ENCODE data around the gene AUTS2.

The AUTS2 gene

DNA sequence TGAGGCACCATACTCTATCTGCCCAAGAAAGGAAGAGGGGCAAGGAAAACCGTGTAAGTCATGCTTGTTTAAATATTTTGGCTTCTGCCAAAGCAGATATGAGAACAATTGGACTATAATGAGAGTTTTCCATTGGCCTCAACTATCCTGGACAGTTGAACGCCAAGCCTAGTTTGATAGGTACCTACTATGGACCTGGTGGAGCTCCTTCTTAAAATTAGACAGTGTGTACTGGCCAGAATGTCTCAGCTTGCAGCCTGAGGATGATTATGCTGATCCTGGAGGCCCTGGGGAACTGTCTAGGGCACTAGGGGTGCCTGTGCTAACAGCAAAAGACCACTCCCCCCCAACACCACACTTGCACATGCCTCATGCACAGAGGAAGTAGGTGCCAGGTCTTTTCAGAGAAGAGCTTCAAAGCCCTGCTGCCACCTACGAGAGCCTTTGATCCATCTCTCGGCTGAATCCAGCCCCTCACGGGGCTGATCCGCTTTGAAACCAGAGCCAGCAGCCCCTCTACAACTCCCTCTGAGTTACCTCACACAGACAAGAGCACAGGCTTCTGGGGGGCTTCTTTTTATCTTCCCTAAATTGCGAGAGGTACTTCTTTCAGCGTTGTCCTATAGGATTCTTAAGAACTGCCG, 1059.8 kb downstream of the AUTS2 start:
- no peak for DNase-seq

DNA sequence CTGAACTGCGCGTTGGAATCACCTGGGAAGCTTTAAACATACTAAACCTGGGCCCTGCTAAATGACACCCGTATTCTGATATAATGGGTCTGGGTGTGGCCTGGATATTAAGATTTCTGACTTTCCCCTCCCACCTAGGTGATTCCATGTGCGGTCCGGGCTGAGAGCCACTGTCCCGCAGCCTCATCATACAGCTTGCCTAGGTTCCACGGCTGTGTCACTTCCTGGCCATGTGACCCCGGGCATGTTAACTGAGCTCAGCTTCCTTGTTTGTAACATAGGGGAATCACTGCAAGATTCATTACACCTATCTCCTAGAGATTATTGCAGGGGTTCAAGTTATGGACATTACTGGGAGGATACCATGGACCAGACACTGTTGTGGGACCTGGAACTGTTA, 1061.0 kb downstream of the AUTS2 start:
- no peak for DNase-seq

DNA sequence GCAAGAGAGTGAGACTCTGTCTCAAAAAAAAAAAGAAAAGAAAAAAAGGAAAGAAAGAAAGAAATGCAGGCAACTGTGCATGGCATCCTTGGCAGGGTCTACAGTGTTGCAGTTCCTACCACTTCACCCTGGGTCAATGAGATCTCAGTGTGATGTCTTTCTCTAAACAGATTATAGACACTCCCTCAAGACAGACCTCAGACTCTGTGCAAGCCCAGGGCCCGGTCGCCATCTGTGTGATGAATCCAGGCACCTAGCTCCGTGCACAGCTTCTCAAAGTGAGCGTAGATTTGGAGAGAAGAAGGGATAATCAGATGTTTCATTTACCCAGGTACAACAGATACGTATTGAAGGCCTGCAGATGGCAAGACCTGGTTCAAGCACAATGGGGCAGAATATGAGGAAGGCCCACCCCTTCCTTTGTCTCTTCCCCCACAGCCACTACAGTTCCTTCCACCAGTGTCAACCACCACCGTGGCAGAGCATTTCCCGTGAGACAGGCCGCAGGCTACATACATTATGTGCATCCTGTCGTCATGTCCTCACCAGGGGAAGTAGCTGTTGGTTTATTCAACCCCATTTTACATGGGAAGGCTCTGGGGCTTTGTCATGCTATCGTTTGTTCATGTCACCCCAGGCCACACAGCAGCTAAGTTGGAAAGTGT, 1062.0 kb downstream of the AUTS2 start:
- DNase-seq = peak in 3 of 5 donors; percentile 19 to 43 (median 21)

DNA sequence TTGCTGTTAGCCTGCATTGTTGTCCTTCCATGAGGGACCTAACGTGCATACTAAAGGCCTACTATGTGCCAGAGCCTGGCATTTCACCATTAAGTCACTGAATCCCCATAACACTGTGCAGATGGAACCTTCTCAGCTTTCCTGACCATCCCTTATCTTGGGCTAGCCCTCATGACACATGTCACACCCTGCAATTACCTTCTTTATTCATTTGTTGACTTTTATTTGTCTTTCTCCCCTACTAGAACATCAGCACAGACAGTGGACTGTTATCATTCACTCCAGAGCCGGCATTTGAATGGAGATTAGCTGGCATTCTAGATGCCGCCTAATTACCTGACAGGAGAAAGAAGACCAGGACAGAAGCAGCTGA, 1062.5 kb downstream of the AUTS2 start:
- DNase-seq = no peak

DNA sequence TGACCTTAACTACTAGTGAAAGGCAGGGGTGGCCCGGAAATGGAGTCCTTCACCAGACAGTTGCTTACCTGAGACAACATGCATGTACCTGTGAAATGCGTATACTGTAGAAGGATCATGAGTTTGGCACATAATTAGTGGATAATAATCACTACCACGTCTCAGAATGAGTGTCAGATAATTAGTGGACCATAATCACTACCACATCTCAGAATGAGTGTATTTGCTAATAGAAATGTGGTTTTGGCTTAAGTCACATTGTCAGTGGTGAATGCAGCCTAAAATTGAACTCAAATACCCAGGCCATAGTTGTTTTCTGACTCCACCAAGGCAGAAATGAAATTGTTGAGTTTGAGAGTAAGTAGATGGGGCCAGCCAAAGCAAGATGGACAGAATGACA, 1065.4 kb downstream of the AUTS2 start:
- no peak for DNase-seq

DNA sequence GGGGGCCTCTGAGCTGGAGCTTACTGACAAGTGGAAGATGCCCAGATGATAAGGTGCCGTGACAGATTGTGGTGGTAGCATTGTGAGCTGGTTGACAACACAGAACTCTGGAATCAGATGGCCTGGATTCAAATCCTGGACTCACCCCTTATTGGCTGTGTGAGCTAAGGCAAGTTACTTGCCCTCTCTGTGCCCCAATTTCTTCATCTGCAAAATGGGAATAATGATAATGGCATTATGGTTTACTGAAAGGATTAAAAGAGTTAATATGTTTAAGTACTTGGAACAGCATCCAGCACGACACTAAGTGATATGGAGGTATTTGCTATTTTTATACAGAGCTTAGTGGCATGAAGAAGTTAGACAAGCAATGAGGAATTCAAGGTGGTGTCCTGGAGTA, 1067.7 kb downstream of the AUTS2 start:
- DNase-seq = no peak

DNA sequence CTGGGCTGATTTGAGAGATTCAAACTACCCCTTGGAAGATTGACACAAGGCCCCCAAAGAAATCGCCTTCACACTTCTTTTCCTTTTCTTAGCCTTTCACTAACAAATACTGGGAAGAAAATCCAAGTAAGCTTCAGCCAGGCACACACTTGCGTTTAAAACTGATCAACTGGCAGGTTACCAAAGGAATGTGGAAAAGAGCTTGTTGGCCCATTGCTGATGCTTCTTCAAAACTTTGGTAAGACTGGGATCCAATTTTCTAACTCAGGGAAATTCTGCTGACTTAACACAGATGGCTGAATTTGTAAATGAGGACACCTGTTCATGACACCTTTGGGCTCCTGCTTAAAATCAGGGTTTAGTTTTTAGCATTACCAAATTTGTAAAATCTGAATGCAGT, 1069.1 kb downstream of the AUTS2 start:
- no peak for DNase-seq

DNA sequence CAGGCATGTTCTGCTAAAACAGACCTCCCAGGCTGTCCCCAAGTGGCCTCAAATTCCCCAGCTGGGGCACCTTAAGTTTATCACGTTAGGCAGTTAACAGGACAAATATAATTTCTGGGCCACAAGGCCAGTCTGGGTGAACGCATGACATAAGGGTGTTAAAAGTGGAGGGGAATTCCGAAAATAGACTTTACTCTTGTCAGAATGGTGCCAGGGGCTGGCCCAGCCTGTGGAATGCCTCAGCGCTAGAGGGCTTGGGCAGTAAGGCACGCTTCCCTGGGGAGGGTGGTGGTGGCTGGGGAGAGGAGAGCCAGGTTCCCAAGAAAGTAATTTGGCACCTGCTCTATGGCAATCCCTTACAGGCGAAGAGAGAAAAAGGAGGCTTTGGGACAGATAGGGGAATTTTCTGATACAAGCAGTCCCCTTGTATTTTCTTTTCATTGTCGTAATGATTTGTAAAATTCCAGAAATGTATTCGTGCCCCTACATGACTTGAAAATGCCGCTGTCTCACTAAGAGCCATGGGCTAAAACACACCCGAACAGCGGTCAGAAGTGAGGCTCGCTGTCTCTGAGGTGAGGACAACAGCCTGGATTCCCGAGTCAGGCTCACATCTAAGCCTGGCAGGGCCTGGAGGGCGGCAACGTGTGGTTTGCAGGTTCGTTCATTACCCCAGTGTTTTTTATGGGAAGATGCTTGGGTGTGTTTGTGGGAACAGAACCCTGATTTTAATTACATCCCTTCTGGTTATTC, 1070.5 kb downstream of the AUTS2 start:
- no peak for DNase-seq

DNA sequence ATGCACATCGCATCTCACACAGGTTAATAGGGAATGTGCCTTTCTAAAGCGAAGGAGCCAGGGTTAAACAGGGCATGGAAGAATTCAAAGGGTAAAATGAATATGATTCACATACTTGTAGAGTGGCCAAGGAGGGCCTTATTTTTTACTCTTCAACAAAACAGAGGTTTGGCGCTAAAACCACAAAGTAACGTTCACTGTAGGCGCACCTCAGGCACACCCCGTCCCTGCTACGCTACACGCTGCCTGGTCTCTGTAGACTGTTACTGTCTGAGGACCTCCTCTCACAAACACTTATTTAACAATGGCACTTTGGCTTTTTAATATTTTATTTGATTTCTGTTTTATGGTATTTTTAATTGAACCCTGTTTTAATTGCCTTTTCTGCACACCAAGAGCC, 1071.6 kb downstream of the AUTS2 start:
- no peak for DNase-seq

DNA sequence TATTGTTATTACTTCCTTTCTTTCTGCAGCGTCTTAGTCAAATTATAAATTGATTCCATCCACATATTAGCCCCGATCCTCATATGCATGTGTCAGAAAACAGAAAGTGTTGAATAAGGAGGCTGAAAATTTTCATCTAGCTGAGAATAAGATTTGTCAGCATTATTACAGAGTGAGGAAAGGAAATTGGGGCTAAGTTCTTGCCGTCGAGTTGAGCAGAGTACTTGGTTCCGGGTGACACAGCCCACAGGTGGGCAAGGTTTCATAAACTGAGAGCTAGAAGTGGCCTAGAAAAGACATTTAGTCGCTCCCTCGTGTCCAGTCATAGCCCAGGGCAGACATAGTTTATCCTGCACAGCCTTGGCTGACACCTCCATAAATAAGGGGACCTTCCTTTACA, 1072.0 kb downstream of the AUTS2 start:
- DNase-seq = no peak

DNA sequence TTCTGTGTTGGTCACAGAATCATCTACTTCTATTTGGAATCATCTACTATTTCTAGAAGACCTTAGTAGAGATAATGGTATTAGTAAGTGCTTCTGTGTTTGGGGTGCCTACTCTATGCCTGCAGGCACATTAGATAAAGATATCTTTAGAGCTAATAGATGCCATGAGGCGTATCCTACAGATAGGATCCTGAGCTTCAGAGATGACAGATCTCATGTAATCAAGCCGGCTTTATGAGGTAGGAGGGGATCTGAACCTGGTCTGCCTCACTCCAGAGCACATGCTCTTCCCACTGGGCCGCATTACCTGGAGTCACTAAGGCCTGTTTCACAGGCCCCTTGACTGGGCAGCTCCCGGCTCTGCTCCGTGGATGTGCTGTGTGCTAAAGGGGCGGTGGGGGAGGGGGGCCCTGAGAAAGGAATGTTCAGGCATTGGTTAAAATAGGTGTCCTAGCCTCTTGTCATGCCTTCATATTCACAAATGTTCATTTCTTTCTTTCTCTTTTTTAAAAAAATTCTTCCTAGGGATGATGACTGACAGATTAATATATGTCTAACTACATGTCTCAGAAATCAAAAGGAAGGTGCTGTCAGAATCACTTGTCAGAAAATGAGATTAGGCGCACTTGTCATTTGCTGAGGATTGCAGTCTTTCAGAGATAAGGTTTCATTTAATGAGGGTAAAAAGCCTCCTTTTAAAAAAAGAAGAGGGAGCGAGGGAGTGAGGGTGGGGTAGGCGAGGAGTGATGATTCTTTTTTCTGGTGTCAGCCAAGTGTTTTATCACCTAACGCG, 1075.7 kb downstream of the AUTS2 start:
- DNase-seq = no peak

DNA sequence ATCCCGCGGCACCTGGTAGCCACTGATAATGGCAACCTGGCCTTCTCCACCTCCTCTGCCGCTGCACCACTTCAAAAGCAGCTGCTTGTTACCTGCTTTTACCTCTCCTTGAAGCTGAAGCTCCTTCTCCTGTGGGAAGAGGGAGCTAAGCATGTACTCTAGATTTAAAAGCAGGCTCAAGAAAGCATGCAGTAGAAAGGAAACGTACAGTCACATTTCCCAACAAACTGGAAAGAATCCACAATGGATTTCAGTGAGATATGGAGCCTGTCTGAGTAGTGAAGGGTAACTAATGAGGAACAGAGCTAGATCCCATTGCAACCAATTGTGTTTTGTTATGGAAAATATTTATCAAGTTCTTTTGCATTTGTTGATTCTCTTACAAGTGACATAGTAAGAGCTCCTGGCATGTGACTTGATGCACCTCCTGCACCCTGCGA, 1076.3 kb downstream of the AUTS2 start:
- no peak for DNase-seq

DNA sequence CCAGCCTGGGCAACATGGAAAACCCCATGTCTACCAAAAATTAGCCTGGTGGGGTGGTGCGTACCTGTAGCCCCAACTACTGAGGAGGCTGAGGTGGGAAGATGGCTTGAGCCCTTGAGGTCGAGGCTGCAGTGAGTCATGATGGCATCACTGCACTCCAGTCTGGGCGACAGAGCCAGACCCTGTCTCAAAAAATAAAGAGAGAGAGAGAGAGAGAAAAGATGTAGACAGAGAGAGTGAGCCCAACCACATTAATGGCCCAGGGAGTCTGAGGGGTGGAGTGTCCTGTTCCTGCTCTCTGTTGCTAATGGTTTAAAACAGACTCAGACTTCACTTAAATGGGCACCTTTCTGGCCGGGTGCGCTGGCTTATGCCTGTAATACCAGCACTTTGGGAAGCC, 1078.0 kb downstream of the AUTS2 start:
- no peak for DNase-seq

DNA sequence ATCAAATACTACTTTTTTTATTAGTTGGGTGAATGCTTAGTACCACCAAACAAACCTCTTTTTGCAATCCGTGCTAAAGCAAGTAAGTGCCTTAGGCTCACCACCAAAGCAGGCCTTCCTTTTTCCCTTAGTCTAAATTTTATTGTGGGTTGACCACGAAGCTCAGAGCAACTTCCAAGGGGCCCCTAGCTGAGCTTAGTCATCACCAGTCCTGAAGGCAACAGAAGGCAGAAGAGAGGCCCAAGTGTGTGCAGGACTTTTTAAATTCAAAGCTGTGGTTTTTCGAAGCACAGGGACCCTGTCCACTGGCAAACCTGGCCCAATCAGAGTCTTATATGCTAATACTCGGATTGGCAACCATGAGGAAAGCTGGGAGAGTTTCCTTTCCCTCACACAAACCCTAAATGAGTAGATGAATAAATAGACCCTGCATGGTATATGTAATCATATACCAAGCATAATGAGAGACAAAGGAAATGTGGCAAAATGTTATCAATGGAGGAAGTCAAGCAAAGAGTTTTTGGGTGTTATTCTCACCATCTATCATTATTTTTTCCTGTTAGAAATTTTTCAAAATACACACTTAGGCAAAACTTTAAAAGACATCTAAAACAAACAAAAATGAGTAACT, 1080.5 kb downstream of the AUTS2 start:
- no peak for DNase-seq

DNA sequence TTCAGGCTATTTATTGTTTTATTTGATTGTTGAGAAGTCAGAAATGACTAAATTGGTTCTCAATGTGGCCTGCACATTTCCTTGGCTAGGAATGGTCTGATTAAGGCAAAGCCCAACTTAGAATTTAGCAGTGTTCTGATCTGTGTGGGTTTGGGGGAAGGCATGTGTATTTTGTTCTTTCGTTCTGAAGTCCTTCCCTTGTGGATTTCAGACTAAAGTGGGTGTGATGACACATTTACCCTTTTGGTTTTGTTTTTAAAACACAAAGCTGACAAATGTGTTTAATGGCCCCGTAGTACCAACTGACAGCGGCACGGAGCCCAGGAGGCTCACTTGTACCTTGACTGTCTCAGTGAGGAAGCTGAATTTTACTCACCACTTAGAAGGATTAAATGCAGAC, 1081.4 kb downstream of the AUTS2 start:
- peak in 1 of 5 donors; percentile 13 for DNase-seq

DNA sequence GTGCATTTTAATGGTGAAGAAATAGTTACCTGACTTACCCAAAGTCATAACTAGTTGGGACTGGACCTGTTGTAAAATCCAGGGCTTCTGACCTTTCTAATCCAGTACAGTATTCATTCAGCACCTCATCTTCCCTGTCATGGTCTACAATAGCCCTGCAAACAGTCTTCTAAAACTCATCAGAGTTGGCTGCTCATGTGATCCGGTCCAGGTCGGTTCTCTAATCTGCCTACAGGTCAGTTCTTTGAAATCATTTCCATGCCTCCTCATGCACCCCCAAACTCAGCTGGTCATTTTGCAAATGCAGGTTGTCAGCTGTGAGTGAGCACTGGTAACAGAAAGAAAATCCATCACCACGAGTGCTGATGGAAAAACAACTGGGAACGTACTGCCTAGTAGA, 1082.0 kb downstream of the AUTS2 start:
- no peak for DNase-seq

DNA sequence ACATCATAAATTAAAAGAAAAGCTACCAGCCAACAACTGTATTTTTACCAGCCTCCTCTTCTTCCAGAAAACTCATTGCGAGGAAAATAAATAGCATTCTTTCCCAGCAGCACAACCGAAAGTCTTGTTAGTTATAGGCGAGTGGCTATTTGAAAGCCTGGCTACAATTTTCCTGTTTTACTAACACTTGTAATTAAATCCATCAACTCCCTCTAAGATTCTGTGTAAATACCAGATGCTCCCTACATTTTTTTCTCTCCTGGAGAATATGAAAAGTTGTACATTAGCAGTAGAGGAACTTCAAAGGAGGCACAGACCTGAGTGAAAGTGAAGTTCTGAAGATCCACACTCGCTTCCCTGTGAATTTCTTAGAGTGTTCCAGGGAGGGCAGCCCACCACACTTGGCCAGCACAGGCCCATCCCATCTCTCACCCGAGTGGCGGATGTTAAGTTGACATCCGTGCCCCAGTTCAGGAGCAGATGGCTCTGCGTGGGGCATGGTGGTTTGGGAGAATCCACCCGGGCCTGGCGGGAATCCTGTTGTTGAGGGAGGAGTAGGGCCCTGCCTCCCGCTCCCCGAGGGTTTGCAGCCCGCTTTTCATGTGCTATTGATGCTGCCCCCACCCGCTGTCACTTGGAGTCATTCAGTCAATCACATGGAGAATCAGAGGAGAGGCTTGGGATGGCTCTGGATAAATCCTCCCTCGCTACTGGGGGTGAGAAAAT, 1082.6 kb downstream of the AUTS2 start:
- no peak for DNase-seq

DNA sequence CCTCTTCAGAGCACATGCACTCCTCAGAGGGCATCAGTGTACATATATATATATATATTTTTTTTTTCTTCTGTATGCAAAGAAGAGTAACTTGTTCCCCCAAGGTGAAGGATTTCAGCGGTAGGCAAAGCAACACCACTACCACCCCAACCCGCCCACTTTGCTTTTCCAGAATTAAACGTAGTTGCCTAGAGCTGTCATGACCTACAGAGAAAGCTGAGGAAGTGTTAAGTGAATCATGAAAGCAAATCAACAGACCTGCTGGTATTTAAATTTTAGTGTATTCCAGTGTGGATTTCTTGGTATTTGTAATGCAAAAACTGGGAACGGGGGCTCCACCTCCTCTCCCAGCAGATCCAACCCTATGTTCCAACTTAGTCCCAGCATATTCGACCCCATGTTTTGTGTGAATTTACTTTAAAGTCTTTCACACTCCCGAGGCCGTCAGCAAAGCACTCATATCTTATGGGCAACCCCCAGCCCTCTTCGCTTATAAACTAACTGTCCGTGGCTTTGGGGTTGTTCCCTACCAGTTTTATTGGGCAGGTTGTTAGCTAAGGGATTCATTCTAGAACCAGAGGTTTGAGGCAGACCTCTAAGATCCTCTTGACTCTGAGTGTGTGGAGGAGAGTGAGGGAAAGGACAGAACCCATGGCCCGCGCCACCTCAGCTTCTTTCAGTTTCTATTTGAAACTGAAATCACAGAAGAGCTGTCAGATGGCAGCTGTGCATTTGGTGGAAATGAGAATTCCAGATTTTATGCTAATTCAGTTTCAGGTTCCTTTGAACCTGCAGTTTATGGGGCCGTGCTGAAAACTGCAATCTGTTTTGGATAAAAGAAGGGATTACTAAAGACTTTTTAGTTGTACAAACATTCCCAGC, 1083.4 kb downstream of the AUTS2 start:
- DNase-seq = peak in 1 of 5 donors; percentile 25

DNA sequence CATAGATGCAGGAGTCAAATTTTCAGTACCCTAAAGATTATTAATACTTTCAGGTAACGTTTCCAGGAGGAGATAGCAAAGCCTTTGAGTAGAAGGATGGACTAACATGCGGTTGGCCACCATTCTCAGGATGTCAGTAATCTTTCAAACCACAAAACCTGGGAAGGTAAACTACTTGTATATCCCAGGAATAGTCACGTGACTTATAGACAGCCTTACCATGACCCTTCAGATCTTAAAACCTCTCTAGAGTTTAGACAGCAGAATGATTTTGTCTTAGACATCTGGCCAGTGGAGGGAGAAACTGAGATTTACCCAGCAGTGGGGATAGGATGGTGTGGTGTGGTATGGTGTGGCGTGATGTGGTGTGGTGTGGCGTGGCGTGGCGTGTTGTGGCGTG, 1085.9 kb downstream of the AUTS2 start:
- DNase-seq = no peak

DNA sequence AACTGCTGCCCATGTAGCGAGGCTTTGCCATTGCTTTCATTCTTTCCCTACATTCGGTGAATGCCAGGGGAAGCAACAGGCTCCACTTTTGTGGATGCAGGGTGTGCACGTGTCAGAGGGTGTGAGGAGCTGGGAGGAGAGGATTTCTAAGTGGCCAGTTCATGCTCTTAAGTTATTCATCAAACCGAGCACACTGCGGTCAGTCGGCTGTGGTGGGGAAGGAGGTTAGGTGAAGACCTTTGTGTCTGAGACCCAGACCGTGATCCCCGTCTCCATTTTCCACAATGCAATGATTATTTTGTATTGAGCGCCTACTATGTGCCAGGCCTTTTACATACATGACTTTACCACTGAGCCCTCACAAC, 1095.0 kb downstream of the AUTS2 start:
- DNase-seq = no peak

All from T-helper 1 cell (primary cell).